MM.1S (cell line): ENCODE data around the gene CELA2A.

Experiments used
- DNase-seq: peaks from one replicate; pipeline ENCODE4 v3.0.0-alpha.2; 2015
- H2AFZ ChIP-seq: fragments of 300-600 bp; sonication (generic); 2 replicates; pipeline ENCODE4 v1.6.0; 2016; ENCODE audit warnings: antibody characterized with exemption, low read length
- H3F3A ChIP-seq: fragments of 300-600 bp; sonication (generic); 2 replicates; pipeline ENCODE4 v1.6.1; 2016; ENCODE audit warnings: mild to moderate bottlenecking, antibody characterized with exemption, low read length, moderate library complexity, mixed read lengths; ENCODE audit not compliant: insufficient read depth
- H3K27ac ChIP-seq: fragments of 300-600 bp; sonication (generic); 2 replicates; pipeline ENCODE4 v1.5.1; 2016; ENCODE audit warnings: mild to moderate bottlenecking, low read length
- H3K27me3 ChIP-seq: fragments of 300-600 bp; sonication (generic); replicated peaks from 2 replicates; pipeline ENCODE4 v1.6.0; 2016; ENCODE audit warnings: low read length; ENCODE audit not compliant: insufficient read depth
- H3K36me3 ChIP-seq: fragments of 300-600 bp; sonication (generic); replicated peaks from 2 replicates; pipeline ENCODE4 v1.6.1; 2016; ENCODE audit warnings: mild to moderate bottlenecking, low read length, mixed read lengths; ENCODE audit not compliant: insufficient read depth
- H3K4me1 ChIP-seq: fragments of 300-600 bp; sonication (generic); 2 replicates; pipeline ENCODE4 v1.6.1; 2016; ENCODE audit warnings: low read length, mixed read lengths
- H3K4me2 ChIP-seq: fragments of 300-600 bp; sonication (generic); 2 replicates; pipeline ENCODE4 v1.6.0; 2016; ENCODE audit warnings: low read depth, low read length
- H3K4me3 ChIP-seq: fragments of 300-600 bp; sonication (generic); 2 replicates; pipeline ENCODE4 v1.5.1; 2016; ENCODE audit warnings: low read length, mixed read lengths
- H3K79me2 ChIP-seq: fragments of 300-600 bp; sonication (generic); 2 replicates; pipeline ENCODE4 v1.6.1; 2016; ENCODE audit warnings: mixed run types, low read length, mixed read lengths
- H3K9ac ChIP-seq: fragments of 300-600 bp; sonication (generic); 2 replicates; pipeline ENCODE4 v1.6.1; 2016; ENCODE audit warnings: low read length, mixed read lengths
- H3K9me2 ChIP-seq: fragments of 300-600 bp; sonication (generic); replicated peaks from 2 replicates; pipeline ENCODE4 v1.6.1; 2016; ENCODE audit warnings: mild to moderate bottlenecking, low read length, mixed read lengths; ENCODE audit not compliant: insufficient read depth
- H3K9me3 ChIP-seq: fragments of 300-600 bp; sonication (generic); replicated peaks from 2 replicates; pipeline ENCODE4 v1.6.1; 2016; ENCODE audit warnings: mild to moderate bottlenecking, low read length, mixed read lengths; ENCODE audit not compliant: insufficient read depth
- H4K20me1 ChIP-seq: fragments of 300-600 bp; sonication (generic); 2 replicates; pipeline ENCODE4 v1.6.1; 2016; ENCODE audit warnings: mild to moderate bottlenecking, low read length, moderate library complexity, mixed read lengths; ENCODE audit not compliant: insufficient read depth
- EZH2 ChIP-seq: fragments of 300-600 bp; sonication (generic); optimal IDR thresholded peaks from 2 replicates; pipeline ENCODE3; 2017; ENCODE audit warnings: low read depth, mild to moderate bottlenecking, antibody characterized with exemption, low read length, mixed read lengths
- EZH2phosphoT487 ChIP-seq: fragments of 300-600 bp; sonication (generic); IDR thresholded peaks from 2 replicates; pipeline ENCODE4 v1.6.1; 2018; ENCODE audit warnings: antibody characterized with exemption, low read length
- TF ChIP-seq, protein P1 (sequence below): fragments of 300-600 bp; sonication (generic); IDR thresholded peaks from 2 replicates; pipeline ENCODE4 v1.5.1; 2016; ENCODE audit warnings: antibody characterized with exemption, low read length, mixed read lengths

The CELA2A gene

DNA sequence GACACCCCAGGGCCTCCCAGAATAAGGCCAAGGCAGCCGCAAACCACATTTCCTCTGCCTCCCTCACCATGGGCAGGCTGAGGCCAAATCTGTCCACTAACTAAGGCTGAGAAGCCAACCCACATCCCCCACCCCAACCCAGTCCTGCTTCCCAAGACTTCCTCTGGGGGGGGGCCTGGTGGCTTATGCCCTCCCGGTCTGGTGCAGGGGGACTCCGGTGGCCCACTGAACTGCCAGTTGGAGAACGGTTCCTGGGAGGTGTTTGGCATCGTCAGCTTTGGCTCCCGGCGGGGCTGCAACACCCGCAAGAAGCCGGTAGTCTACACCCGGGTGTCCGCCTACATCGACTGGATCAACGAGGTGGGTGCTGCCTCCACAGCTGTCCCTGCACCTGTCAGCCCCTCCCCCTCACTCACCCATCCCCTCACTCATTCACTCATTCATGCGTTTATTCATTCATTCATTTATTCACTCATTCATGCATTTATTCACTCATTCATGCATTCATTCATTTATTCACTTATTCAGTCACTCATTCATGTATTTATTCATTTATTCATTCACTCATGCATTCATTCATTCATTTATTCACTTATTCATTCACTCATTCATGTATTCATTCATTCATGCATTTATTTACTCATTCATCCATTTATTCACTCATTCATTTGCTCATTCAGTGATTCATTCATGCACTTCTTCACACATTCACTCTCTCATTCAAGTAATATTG lies 11.0 kb upstream of the CELA2A start:
- no peak for DNase-seq
- Histone ChIP-seq H3K4me2 (no peak overlapping the region), H3K9me3 (no peaks in the 10 kb centered on the region), H3K27ac (no peak overlapping the region), H3K4me1 (no peaks in the 10 kb centered on the region), H3K79me2 (no peaks in the 10 kb centered on the region), H3K9ac (no peak overlapping the region), H3K27me3 (peaks cover 8% of the 10 kb centered on the region; the same call in 1 of the 2 replicates), H3K4me3 (no peak overlapping the region), H4K20me1 (no peaks in the 10 kb centered on the region), H3K36me3 (no peaks in the 10 kb centered on the region), H3F3A (no peaks in the 10 kb centered on the region), H2AFZ (no peak overlapping the region), H3K9me2 (no peaks in the 10 kb centered on the region)
- TF ChIP-seq, protein P1, sequence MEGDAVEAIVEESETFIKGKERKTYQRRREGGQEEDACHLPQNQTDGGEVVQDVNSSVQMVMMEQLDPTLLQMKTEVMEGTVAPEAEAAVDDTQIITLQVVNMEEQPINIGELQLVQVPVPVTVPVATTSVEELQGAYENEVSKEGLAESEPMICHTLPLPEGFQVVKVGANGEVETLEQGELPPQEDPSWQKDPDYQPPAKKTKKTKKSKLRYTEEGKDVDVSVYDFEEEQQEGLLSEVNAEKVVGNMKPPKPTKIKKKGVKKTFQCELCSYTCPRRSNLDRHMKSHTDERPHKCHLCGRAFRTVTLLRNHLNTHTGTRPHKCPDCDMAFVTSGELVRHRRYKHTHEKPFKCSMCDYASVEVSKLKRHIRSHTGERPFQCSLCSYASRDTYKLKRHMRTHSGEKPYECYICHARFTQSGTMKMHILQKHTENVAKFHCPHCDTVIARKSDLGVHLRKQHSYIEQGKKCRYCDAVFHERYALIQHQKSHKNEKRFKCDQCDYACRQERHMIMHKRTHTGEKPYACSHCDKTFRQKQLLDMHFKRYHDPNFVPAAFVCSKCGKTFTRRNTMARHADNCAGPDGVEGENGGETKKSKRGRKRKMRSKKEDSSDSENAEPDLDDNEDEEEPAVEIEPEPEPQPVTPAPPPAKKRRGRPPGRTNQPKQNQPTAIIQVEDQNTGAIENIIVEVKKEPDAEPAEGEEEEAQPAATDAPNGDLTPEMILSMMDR: no peak
- TF ChIP-seq EZH2 (no peak), EZH2phosphoT487 (no peak)

DNA sequence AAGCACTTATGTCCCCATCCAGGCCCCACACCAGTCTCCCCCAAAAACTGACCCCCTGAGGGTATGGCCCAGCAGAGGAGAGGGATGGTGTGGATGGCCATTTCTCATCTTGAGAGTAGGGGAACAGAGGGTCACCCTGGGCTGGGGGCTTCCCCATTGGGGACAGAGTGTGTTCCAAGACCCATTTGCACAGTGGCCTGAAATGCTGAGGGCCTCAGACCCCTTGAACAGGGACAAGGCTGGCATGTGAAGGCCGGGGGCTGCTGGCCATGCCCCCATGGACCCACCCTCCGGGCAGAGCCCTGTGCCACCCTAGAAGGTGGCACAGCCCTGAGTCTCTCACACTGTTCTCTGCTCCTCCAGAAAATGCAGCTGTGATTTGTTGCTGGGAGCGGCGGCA lies 10.3 kb upstream of the CELA2A start:
- no peak for DNase-seq
- TF ChIP-seq EZH2phosphoT487 (no peak), EZH2 (no peak)
- TF ChIP-seq, protein P1: no peak
- H3K9me2 ChIP-seq: no peaks in the 10 kb centered on the region

DNA sequence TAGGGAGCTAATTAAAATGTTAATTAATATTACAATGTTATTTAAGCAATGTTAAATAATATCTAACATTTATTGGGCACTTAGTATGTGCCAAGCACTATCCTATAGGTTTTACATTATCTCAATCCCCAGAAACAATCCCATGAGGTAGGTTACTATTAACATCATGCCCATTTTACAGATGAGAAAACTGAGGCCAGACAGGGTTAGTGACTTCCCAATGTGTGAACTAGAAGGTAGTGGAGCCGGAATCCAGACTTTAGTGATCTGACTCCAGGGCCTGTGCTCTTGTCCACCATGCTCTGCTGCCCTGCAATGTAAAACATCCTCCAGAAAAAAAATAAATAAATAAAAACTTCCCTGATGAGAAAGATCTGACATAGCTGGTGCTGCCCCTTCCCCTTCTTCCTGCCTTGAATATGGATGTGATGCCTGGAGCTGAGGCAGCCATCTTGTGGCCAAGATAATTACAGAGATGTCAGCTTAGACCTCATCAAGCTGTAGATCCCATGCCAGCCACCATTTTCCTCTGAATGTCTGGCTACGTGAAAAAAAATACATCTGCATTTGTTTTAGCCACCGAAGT lies 7.6 kb upstream of the CELA2A start:
- Histone ChIP-seq H3K79me2 (no peaks in the 10 kb centered on the region), H3K4me1 (no peaks in the 10 kb centered on the region), H3K9me3 (no peaks in the 10 kb centered on the region), H2AFZ (no peak overlapping the region), H3F3A (no peaks in the 10 kb centered on the region), H3K27me3 (peaks cover 8% of the 10 kb centered on the region; the same call in 1 of the 2 replicates), H3K36me3 (no peaks in the 10 kb centered on the region), H3K9me2 (no peaks in the 10 kb centered on the region), H4K20me1 (no peaks in the 10 kb centered on the region), H3K9ac (no peak overlapping the region), H3K4me3 (no peak overlapping the region), H3K4me2 (no peak overlapping the region), H3K27ac (no peak overlapping the region)
- no peak for DNase-seq
- TF ChIP-seq EZH2 (no peak), EZH2phosphoT487 (no peak)
- TF ChIP-seq, protein P1: no peak

More for the DNA sequence above, 10.3 kb upstream of the CELA2A start:
- no peaks in the 10 kb centered on the region for H3K79me2 ChIP-seq
- no peaks in the 10 kb centered on the region for H3K4me1 ChIP-seq
- no peak overlapping the region for H3K4me3 ChIP-seq
- H3K27me3 ChIP-seq: peaks cover 8% of the 10 kb centered on the region; the same call in 1 of the 2 replicates
- no peaks in the 10 kb centered on the region for H3F3A ChIP-seq
- H3K9me3 ChIP-seq: no peaks in the 10 kb centered on the region
- H4K20me1 ChIP-seq: no peaks in the 10 kb centered on the region
- no peak overlapping the region for H2AFZ ChIP-seq
- no peak overlapping the region for H3K9ac ChIP-seq
- no peak overlapping the region for H3K4me2 ChIP-seq
- no peaks in the 10 kb centered on the region for H3K36me3 ChIP-seq
- no peak overlapping the region for H3K27ac ChIP-seq
